ENCODE results near the gene KCNC3. TPM values are rescaled to one million over a fixed set of nuclear protein-coding genes. Genes with fewer than 3 reads are reported as not detected.

The KCNC3 gene
- total and polyA plus RNA-seq, 2 of the 13 experiments (the other 11 are each of a cell fraction or from before 2014, with no cell fraction given): 0.29 to 1.7 TPM

DNA sequence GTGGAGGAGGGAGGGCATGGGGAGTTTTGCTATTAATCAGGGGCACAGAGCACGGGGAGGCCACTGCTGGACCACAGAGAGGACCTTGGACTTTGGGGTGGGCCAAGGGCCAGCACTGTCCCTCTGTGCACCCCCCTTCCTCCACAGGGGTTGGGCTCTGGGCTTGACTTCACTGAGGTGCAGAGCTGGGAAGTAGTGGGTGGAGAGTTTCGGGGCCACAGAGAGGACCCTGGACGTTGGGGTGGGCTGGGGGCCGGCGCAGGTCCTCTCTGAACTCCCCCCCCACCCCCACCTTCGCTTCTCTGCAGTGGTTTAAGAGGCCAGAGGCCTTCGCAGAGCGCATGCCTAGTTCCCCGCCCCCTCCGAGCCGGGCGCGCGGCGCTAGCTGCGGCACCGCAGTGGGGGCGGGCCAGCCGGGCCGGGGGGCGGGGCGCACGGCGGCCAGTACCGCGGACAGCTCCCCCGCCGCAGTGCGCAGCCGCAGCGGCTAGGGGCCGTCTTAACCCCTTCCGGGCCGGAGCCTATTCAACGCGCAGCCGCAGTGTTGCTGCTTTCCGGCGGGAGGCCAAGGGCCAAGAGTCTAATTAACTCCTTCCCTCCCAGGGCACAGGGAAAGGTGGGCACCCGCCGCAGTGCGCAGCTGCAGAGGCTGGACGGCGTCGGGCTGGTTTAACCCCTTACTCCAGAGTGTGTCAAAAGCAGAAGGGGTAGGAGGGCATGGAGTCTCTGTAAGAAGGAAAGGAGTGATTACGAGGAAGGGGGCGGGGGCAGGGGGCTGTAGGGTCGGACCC lies 3.7 kb downstream of the KCNC3 start (continued):
- TF ChIP-seq, protein P1, sequence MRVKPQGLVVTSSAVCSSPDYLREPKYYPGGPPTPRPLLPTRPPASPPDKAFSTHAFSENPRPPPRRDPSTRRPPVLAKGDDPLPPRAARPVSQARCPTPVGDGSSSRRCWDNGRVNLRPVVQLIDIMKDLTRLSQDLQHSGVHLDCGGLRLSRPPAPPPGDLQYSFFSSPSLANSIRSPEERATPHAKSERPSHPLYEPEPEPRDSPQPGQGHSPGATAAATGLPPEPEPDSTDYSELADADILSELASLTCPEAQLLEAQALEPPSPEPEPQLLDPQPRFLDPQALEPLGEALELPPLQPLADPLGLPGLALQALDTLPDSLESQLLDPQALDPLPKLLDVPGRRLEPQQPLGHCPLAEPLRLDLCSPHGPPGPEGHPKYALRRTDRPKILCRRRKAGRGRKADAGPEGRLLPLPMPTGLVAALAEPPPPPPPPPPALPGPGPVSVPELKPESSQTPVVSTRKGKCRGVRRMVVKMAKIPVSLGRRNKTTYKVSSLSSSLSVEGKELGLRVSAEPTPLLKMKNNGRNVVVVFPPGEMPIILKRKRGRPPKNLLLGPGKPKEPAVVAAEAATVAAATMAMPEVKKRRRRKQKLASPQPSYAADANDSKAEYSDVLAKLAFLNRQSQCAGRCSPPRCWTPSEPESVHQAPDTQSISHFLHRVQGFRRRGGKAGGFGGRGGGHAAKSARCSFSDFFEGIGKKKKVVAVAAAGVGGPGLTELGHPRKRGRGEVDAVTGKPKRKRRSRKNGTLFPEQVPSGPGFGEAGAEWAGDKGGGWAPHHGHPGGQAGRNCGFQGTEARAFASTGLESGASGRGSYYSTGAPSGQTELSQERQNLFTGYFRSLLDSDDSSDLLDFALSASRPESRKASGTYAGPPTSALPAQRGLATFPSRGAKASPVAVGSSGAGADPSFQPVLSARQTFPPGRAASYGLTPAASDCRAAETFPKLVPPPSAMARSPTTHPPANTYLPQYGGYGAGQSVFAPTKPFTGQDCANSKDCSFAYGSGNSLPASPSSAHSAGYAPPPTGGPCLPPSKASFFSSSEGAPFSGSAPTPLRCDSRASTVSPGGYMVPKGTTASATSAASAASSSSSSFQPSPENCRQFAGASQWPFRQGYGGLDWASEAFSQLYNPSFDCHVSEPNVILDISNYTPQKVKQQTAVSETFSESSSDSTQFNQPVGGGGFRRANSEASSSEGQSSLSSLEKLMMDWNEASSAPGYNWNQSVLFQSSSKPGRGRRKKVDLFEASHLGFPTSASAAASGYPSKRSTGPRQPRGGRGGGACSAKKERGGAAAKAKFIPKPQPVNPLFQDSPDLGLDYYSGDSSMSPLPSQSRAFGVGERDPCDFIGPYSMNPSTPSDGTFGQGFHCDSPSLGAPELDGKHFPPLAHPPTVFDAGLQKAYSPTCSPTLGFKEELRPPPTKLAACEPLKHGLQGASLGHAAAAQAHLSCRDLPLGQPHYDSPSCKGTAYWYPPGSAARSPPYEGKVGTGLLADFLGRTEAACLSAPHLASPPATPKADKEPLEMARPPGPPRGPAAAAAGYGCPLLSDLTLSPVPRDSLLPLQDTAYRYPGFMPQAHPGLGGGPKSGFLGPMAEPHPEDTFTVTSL (CRISPR knock-in tag; IDR thresholded peaks at IDR 0.05; ENCODE audit: borderline replicate concordance): no peak
- no peak for TF ChIP-seq FOXA3 (CRISPR knock-in tag; IDR thresholded peaks at IDR 0.05)
- TF ChIP-seq, protein P2, sequence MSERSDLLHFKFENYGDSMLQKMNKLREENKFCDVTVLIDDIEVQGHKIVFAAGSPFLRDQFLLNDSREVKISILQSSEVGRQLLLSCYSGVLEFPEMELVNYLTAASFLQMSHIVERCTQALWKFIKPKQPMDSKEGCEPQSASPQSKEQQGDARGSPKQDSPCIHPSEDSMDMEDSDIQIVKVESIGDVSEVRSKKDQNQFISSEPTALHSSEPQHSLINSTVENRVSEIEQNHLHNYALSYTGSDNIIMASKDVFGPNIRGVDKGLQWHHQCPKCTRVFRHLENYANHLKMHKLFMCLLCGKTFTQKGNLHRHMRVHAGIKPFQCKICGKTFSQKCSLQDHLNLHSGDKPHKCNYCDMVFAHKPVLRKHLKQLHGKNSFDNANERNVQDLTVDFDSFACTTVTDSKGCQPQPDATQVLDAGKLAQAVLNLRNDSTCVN (CRISPR knock-in tag; IDR thresholded peaks at IDR 0.05; ENCODE audit: borderline replicate concordance): 0 out of 2 replicates have a peak, but pooled peaks have one; percentile 50
- peak; percentile 56; the same call in 1 of the 2 replicates for TF ChIP-seq ZIK1 (CRISPR knock-in tag; IDR thresholded peaks at IDR 0.05; ENCODE audit: borderline replicate concordance, low read depth)
- TF ChIP-seq PCBP1 (IDR thresholded peaks at IDR 0.05; ENCODE audit: borderline replicate concordance, low read depth, low read length): no peak
- no peak for TF ChIP-seq ZNF598 (CRISPR knock-in tag; IDR thresholded peaks at IDR 0.05; ENCODE audit: borderline replicate concordance)
- TF ChIP-seq, protein P3, sequence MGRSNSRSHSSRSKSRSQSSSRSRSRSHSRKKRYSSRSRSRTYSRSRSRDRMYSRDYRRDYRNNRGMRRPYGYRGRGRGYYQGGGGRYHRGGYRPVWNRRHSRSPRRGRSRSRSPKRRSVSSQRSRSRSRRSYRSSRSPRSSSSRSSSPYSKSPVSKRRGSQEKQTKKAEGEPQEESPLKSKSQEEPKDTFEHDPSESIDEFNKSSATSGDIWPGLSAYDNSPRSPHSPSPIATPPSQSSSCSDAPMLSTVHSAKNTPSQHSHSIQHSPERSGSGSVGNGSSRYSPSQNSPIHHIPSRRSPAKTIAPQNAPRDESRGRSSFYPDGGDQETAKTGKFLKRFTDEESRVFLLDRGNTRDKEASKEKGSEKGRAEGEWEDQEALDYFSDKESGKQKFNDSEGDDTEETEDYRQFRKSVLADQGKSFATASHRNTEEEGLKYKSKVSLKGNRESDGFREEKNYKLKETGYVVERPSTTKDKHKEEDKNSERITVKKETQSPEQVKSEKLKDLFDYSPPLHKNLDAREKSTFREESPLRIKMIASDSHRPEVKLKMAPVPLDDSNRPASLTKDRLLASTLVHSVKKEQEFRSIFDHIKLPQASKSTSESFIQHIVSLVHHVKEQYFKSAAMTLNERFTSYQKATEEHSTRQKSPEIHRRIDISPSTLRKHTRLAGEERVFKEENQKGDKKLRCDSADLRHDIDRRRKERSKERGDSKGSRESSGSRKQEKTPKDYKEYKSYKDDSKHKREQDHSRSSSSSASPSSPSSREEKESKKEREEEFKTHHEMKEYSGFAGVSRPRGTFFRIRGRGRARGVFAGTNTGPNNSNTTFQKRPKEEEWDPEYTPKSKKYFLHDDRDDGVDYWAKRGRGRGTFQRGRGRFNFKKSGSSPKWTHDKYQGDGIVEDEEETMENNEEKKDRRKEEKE (IDR thresholded peaks at IDR 0.05): no peak
- TF ChIP-seq ZNF34 (CRISPR knock-in tag; IDR thresholded peaks at IDR 0.05; ENCODE audit: borderline replicate concordance): no peak
- TF ChIP-seq RXRA (CRISPR knock-in tag; IDR thresholded peaks at IDR 0.05): no peak; the same call in 1 of the 2 replicates
- no peak for TF ChIP-seq KLF13 (CRISPR knock-in tag; IDR thresholded peaks at IDR 0.05)
- TF ChIP-seq LRRFIP1 (CRISPR knock-in tag; conservative IDR thresholded peaks at IDR 0.05): no peak; the same call in 1 of the 2 replicates
- no peak for TF ChIP-seq GPBP1L1 (CRISPR knock-in tag; IDR thresholded peaks at IDR 0.05)
- TF ChIP-seq, protein P4, sequence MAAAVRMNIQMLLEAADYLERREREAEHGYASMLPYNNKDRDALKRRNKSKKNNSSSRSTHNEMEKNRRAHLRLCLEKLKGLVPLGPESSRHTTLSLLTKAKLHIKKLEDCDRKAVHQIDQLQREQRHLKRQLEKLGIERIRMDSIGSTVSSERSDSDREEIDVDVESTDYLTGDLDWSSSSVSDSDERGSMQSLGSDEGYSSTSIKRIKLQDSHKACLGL (CRISPR knock-in tag; IDR thresholded peaks at IDR 0.05): peak; percentile 51; the same call in 1 of the 2 replicates

Data from HepG2 (cell line).